Fibroblast of villous mesenchyme (primary cell): Measurements from ENCODE around the gene UMOD. TPM values are rescaled to one million over a fixed set of nuclear protein-coding genes. Genes with fewer than 3 reads are reported as not detected.
"Not testable (repeated sequence)": the region's sequence is repeated elsewhere in the genome, so short reads cannot be mapped to it uniquely, and the experiment has no call there.

Experiments
- DNase-seq: peaks from one replicate; pipeline ENCODE4 v3.0.0-alpha.2; 2010; ENCODE audit warnings: low read depth
- H3K4me3 ChIP-seq: 2 replicates; pipeline ENCODE4 v1.5.1; 2011; ENCODE audit warnings: low read depth, mild to moderate bottlenecking, low read length
- CTCF ChIP-seq: IDR thresholded peaks from 2 replicates; pipeline ENCODE4 v1.5.1; 2012; ENCODE audit warnings: low read depth, mild to moderate bottlenecking, low read length; ENCODE audit not compliant: insufficient read depth
- total RNA-seq: library from RNA; depleted of rRNA; stranded (reverse); fragments of >200 nt; gene quantifications from 2 replicates; pipeline ENCODE4 v1.2.3, GENCODE V29; 2012

The UMOD gene
- total RNA-seq, 1 donor = not detected

GRCh38 chr16:20325005-20325404 lies 27.5 kb downstream of the UMOD start:
- no peak for DNase-seq
- TF ChIP-seq CTCF = no peak
- no peak overlapping the region for H3K4me3 ChIP-seq

GRCh38 chr16:20323591-20324117 lies 28.9 kb downstream of the UMOD start:
- no peak for DNase-seq
- H3K4me3 ChIP-seq = no peak overlapping the region
- no peak for TF ChIP-seq CTCF

GRCh38 chr16:20322696-20323095 lies 29.8 kb downstream of the UMOD start:
- no peak overlapping the region for H3K4me3 ChIP-seq
- DNase-seq = no peak
- TF ChIP-seq CTCF = no peak

- no peak for TF ChIP-seq CTCF
- H3K4me3 ChIP-seq = no peak overlapping the region
- DNase-seq = no peak
These were observed 30.8 kb downstream of the UMOD start for GRCh38 chr16:20321671-20322070.

- DNase-seq, H3K4me3 ChIP-seq: not testable (repeated sequence)
These were observed 31.5 kb downstream of the UMOD start for GRCh38 chr16:20321051-20321450.

GRCh38 chr16:20320592-20320991 lies 31.9 kb downstream of the UMOD start:
- TF ChIP-seq CTCF = no peak
- DNase-seq = no peak
- H3K4me3 ChIP-seq = no peak overlapping the region

- no peak overlapping the region for H3K4me3 ChIP-seq
- no peak for DNase-seq
- no peak for TF ChIP-seq CTCF
These were observed 32.3 kb downstream of the UMOD start for GRCh38 chr16:20320178-20320577.
